G401.6 (cell line): ENCODE data around the gene PCNP.
"Not testable (repeated sequence)": the region's sequence is repeated elsewhere in the genome, so short reads cannot be mapped to it uniquely, and the experiment has no call there.

Experiments used
- FAIRE-seq: peaks from 2 replicates; lab custom pipeline; 2012; peaks lifted over from hg19 to GRCh38; lab: Jason Lieb, UNC

The PCNP gene

DNA sequence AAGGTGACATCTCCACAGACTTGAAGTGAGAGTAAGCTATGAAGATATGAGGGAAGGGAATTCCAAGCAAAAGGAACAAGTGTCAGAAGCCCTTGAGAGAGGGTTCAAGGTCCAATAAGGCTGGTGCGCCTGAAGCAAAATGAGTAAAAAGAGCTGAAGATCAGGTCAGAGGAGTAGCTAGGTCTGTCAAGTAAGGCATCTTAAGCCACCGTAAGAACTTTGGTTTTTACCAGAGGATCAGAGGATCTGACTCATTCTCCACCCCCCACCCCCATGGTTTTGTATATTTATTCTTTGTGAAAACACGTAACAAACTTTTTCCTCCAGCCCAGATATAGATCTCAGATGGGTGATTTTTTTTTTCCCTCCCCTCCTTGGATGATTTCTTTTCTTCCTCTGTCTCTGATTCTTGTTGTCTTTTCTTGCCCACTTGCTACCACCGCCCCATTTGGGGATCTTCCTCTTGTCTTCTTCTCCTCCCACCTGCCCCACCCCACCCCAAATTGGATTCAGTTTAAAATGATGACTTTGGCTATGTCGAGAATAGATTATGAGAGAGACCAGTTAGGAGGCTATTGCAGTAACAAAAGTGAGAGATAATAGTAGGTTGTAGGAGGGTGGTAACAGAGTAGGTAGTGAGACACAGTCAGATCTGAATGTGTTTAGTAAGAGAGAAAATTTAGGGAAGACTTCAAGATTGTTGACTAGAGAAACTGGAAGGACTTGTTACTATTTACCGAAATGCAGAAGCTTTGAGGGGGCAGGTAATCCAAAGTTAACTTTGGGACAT is 6.3 kb upstream of the PCNP start:
- FAIRE-seq, result no peak

GRCh38 chr3:101571028-101571895 is 2.7 kb upstream of the PCNP start:
- no peak for FAIRE-seq

GRCh38 chr3:101574388-101575112 is 570 bp downstream of the PCNP start:
- FAIRE-seq, result no peak

- no peak for FAIRE-seq
These were observed 3.3 kb downstream of the PCNP start for GRCh38 chr3:101577286-101577685.

DNA sequence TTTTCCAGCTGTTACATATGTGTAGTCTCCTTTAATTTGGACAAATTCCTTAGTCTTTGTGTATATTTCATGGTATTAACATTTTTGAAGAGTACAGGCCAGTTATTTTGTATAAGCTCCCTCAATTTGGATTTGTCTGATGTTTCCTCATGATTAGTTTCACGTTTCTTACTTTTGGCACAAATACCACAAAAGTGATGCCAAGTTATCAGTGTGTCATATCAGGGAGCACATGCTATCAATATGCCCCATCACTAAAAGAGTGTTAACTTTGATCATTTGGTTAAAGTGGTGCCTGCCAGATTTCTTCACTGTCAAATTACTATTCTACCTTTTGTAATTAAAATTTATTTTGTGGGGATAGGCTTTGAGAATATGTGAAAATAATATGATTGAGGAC is 14.6 kb downstream of the PCNP start:
- peak; percentile 17 for FAIRE-seq

- no peak for FAIRE-seq
These were observed 17.1 kb downstream of the PCNP start for GRCh38 chr3:101591071-101591470.

DNA sequence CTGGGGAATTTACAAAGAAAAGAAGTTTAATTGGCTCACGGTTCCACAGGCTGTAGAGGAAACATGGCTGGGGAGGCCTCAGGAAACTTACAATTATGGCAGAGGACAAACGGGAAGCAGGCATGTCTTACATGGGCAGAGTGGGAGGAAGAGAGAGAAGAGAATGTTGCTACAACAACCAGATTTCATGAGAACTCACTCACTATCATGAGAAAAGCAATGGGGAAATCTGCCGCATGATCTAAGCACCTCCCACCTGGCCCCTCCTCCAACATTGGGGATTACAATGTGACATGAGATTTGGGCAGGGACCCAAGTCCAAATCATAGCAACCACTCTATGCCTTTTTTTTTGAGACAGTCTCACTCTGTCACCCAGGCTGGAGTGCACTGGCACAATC is 28.8 kb downstream of the PCNP start:
- FAIRE-seq, result no peak

GRCh38 chr3:101603184-101603583 is 29.2 kb downstream of the PCNP start:
- no peak for FAIRE-seq

DNA sequence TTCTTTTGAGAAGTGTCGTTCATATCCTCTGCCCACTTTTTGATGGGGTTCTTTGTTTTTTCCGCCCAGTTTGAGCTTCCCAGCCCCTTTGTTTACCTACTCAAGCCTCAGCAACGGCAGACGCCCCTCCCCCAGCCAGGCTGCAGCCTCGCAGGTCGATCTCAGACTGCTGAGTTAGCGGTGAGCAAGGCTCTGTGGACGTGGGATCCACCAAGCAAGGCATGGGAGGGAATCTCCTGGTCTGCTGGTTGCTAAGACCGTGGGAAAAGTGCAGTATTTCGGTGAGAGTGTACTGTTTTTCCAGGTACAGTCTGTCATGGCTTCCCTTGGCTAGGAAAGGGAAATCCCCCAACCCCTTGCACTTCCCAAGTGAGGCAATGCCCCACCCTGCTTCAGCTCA is 31.4 kb downstream of the PCNP start:
- not testable (repeated sequence) for FAIRE-seq

DNA sequence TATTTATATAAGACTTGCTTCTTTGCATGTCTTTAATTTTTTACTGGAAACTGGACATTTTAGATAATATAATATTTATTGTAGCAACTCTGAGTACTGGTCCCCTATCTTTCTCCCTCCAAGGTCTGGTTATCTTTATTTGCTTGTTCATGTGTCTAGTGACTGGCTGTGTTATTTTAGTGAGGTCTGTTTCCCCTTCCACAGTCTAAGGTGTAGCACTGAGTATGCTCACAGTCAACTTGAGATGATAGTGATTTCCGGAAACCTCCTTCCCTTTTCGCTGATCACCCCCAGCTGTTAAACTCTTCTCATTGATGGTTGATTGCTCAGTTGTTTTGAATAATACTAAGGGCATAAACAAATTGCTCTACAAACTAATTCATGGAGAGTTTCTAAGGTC is 37.0 kb downstream of the PCNP start:
- no peak for FAIRE-seq

DNA sequence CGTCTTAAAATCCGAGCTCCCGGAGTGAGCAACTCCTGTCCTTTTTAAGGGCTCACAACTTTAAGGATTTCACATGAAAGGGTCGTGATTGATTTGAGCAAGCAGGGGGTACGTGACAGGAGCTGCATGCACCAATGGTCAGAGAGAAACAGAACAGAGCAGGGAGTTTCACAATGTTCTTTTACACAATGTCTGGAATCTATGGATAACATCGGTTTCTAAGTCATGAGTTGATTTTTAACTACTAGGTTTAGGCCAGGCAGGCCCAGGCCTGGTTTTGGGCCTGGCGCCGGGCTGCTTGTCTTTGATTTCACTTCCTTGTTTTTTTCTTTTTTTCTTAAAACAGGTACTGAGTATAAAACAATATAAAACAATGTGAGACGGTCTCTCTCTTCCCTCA is 39.0 kb downstream of the PCNP start:
- FAIRE-seq, result not testable (repeated sequence)

GRCh38 chr3:101615525-101615924 is 41.5 kb downstream of the PCNP start:
- no peak for FAIRE-seq

GRCh38 chr3:101617478-101617877 is 43.5 kb downstream of the PCNP start:
- FAIRE-seq, result no peak

- no peak for FAIRE-seq
These were observed 44.7 kb downstream of the PCNP start for GRCh38 chr3:101618726-101619125.

- no peak for FAIRE-seq
These were observed 45.8 kb downstream of the PCNP start for GRCh38 chr3:101619734-101620133.

DNA sequence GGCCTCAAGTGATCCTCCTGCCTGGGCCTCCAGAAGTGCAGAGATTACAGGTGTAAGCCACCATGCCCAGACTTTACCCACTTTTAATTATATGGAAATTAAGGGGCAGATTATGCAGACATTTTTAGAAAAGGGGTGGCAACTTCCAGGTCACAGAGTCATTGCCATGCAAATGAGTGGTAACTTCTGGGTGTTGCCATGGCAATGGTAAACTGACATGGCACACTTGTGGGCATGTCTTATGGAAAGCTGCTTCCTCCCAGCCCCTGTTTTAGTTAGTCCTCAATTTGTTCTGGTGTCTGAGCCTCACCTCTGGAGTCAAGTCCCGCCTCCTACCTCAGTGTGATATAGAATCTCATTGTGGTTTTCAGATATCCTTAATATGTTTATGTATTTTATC is 49.7 kb downstream of the PCNP start:
- FAIRE-seq, result no peak

- no peak for FAIRE-seq
These were observed 50.9 kb downstream of the PCNP start for GRCh38 chr3:101624857-101625256.

- FAIRE-seq, result no peak
These were observed 51.9 kb downstream of the PCNP start for GRCh38 chr3:101625879-101626278.

DNA sequence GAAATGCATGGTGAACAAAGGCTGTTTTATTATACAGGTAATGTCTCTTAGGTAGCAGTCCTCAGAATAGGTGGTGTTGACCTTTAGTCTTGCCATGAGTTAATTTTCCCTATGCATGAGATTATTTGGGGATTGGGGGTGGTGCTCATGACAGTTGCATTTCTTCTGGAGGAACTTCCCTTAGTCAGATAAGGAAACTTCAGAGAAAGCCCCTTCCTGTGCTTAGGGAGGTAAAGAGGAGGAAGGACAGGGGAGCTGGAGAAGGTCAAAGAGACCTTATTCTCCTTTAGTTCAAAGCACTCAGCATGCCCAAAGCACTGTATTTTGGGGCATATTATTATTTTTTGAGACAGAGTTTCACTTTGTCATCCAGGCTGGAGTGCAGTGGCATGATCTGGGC is 55.2 kb downstream of the PCNP start:
- FAIRE-seq, result no peak

DNA sequence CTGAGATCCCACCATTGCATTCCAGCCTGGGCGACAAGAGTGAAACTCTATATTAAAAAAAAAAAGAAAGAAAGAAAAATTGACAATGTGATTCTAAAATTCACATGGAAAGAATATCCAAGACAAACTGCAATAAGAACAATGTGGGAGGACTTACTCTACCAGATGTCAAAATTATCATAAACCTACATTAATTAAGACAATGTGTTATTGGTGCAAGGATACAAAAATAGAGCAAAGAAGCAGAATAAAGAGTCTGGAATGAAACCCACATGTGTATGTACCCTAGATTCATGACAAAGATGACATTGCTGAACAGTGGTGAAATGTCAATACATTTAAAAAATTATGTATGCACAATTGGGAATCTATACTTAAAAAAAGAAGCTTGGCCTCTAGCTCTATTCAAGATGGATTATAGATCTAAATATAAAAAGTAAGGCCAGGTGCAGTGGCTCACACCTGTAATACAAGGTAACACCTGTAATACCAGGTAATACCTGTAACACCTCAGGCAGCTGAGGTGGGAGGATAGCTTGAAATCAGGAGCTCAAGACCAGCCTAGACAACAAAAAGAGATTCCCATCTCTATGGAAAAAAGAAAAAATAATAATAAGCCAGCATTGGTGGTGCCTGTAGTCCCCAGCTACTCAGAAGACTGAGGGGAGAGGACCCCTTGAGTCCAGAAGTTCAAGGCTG is 57.3 kb downstream of the PCNP start:
- FAIRE-seq, result no peak

GRCh38 chr3:101631959-101632358 is 58.0 kb downstream of the PCNP start:
- FAIRE-seq, result not testable (repeated sequence)

DNA sequence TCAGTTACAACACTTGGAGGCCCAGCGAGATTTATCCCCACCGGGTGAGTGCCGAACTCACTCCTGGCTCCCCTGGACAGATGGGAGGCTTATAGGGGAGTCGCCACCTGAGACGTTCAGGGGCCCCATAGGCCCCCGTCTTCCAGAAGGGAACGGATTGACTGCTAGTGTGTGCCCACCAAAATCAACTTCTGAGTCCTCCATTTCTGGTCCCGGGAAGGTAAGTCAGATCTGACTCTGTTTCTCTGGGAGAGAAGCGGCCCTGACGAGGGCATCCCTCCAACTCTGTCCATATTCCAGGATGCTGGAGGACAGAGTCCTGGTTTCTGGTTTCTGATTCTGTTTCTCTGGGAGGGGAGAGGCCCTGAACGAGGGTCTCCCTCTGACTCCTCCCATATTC is 58.6 kb downstream of the PCNP start:
- no peak for FAIRE-seq
